NCI-H1436 (cell line): Measurements from ENCODE around the gene GNA14.
"Not testable (repeated sequence)": the region's sequence is repeated elsewhere in the genome, so short reads cannot be mapped to it uniquely, and the experiment has no call there.

Experiments
- DNase-seq: peaks from one replicate; lab custom pipeline; 2025; lab: John Stamatoyannopoulos, UW

The GNA14 gene

DNA sequence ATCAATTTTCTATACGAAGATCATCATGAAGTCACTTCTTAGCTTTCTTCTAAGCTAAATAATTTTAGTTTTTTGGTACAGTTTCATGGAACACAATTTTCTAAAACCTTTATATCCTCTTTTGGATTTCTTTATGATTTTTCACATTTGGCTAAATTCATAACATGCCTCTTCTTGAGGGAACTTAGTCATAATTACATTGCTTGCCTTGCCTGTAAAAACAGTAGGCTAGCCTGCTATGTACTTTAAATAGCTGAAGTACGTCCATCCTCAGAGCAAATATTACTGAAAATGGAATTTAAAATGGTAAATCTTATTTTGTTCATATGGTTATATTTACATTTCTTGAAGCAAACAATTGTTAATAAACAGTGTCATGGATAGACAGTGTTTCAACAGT, 245.8 kb downstream of the GNA14 start:
- no peak for DNase-seq

DNA sequence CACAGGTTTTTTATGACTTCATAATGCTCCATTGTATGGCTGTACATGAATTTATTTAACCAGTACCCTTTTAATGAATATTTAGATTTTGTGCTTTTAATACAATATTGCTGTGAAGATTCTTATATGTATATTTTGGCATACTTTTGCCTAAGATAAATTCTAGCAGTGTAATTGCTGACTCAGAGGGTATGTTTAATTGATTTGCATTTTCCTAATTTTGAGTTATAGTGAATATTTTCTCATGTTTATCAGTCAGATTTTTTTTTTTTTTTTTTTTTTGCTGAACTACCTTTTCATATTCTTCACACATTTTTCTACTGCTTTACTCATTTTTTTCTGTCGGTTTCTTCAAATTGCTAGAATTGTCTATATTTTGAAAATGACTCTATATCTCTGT, 248.2 kb downstream of the GNA14 start:
- DNase-seq, result no peak

DNA sequence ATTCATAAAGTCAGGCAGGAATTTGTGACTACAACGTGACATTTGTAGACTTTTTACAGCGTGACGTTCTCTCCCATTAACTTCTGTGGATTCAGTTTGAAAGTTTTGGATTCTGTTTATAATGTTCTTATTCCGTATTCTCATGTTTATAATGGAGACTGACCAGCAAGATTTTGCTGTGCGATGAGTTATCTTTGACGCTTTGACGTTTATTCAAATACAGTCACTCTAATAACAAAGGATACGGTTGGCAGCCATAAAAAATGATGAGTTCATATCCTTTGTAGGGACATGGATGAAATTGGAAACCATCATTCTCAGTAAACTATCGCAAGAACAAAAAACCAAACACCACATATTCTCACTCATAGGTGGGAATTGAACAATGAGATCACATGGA, 249.5 kb downstream of the GNA14 start:
- not testable (repeated sequence) for DNase-seq

DNA sequence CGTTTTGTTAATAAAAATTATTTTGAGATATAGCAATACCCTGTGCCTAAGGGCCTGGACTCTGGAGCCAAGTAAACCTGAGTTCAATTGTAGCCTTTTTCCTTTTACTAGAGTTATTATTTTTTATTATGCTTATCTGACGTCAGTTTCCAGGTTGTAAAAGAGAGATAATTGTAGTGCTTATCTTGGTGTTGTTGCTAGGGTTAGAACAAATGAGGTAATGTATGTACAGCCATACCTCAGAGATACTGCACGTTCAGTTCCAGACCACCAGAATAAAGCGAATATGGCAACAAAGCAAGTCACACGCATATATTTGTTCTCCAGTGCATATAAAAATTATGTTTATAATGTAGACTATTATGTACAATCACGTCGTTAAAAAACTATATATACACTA, 255.8 kb downstream of the GNA14 start:
- no peak for DNase-seq

DNA sequence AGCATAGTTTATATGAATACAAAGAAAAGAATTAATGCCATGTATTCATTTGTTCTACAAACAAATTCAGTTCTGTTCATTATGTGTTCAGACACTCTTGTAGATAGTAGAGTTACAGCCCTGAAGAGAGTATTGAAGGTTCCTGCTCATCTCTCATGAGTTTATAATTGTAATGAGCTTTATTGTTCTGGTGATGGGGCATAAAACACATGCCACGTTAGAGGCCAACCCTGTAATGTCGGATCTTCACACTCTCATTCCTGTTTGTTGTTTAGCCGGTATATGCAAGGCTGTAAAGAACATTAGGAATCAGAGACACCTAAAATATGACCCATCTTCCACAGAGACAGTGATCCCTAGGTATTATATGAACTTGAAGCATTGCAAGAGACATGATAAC, 256.3 kb downstream of the GNA14 start:
- DNase-seq, result no peak

DNA sequence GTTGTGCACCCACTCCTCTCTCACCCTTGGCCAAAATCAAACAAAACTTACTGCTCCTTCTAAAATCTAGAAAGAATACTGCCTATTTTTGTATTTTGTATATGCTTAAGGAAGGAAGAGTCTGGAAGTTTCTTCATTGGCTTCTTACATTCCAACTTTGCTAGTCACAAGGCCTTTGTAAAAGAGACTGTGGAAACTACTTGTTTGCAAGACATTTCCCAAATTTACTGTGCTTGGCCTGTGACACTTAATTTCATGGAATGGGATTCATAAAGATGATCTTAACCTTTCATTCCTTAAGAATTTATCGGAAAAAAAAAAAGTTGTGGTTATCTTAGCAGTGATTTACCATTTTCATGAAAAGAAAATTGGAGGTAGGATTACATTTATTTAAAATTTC, 261.9 kb downstream of the GNA14 start:
- no peak for DNase-seq

DNA sequence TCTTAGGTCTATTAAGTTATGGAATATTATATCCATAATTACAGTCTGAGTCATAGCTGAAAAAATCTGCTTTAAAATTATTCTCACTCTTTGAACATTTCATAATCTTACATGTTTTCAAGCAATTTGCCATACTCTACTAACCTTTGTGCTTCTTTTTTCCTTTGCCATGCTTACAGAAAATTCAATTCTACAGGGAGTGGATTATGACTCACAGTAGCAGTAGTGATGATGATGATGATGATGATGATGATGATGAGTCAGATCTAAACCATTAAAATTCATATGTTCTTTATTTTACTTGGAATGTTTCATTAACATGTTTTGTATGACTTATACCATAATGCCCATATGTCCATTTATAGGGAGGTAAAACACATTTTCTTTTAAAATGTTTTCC, 263.7 kb downstream of the GNA14 start:
- DNase-seq, result no peak

DNA sequence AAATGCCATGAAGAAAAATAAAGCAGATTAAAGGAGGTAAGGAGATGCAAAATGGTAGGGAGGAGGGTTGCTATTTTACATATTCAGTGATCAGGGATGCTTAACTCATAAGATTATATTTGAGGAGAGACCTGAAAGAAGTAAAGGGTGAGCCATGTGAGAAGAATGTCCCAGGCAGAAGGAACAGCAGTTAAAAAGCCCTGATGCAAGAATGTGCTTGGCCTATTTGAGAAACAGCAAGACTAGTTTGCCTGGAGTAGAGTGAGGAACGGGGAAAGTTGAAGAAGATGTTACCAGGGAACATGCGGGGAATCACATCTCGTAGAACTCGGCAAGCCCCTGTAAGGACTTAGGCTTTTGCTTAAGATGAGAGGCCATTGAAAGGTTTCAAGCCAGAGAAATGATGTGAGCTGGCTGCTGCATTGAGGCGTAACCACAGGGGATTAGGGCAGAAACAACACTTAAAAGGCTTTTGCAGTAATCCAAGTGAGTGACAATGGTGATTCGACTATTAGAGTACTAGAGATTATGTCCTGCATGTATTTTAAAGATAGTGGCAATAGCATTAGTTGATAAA, 272.1 kb downstream of the GNA14 start:
- DNase-seq, result no peak

DNA sequence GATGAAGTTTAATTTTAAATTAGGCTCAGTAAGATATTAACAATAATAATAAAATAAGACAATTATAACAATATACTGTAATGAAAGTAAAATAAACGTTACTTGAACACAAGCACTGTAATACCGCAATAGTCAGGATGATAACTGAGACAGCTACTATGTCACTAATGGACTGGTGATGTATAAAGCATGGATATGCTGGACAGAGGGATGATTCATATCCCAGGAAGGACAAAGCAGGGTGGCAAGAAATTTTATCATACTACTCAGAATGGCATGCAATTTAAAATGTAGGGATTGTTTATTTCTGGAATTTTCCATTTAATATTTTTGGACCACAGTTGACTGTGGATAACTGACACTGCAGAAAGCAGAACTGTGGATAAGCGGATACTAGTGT, 273.9 kb downstream of the GNA14 start:
- no peak for DNase-seq
